ENCODE measurements around the gene KCTD14. TPM values are rescaled to one million over a fixed set of nuclear protein-coding genes. Genes with fewer than 3 reads are reported as not detected.

The KCTD14 gene
- total RNA-seq, 1 experiment from 2014 or later: 12.5 TPM

DNA sequence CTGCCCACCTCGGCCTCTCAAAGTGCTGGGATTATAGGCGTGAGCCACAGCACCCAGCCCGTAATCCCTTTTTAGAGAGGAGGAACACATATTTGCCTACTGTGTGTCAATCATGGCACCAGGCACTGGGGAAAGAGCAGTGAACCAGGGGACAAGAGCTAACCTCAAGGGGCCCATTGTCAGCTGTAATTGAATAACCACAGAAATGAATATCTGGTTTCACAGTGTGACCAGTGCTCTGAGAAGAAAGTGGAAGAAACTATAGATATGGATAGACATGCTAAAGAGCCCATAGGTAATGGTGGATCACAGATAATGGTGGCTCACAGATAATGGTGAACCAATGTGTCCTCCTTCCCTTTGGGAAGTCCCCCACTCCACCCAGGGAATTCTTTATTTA is 8.6 kb upstream of the KCTD14 start:
- Histone ChIP-seq H3K4me1 (ENCODE audit: insufficient read depth, low read length) (no peaks in the 10 kb centered on the region), H2AK5ac (ENCODE audit: insufficient read length, low read length) (no peak overlapping the region), H3K79me2 (ENCODE audit: insufficient read depth, low read length) (no peaks in the 10 kb centered on the region), H2BK5ac (ENCODE audit: insufficient read length, low read length) (no peak overlapping the region), H2BK15ac (ENCODE audit: low read depth, low read length) (no peak overlapping the region), H3K27ac (ENCODE audit: insufficient read length, low read depth, low read length) (no peak overlapping the region), H2BK120ac (ENCODE audit: low read depth, low read length, poor library complexity, severe bottlenecking) (no peak overlapping the region), H4K8ac (replicated peaks; ENCODE audit: insufficient read length, low read depth, low read length) (no peak overlapping the region), H3K27me3 (ENCODE audit: insufficient read depth, low read length) (no peaks in the 10 kb centered on the region), H4K5ac (ENCODE audit: insufficient read length, low read depth, low read length) (no peak overlapping the region), H2BK12ac (ENCODE audit: insufficient read length, low read depth, low read length) (no peak overlapping the region), H3K9ac (ENCODE audit: extremely low read depth, insufficient read length, low read length) (no peak overlapping the region), H2AFZ (ENCODE audit: low read length) (no peak overlapping the region), H3K14ac (ENCODE audit: insufficient read depth, low read length) (no peak overlapping the region), H3K79me1 (ENCODE audit: insufficient read depth, low read depth, low read length, poor library complexity, severe bottlenecking) (no peaks in the 10 kb centered on the region), H3K4me2 (ENCODE audit: insufficient read depth, insufficient read length, low read length) (no peak overlapping the region), H3K9me3 (ENCODE audit: control insufficient read depth, low read depth, low read length) (no peaks in the 10 kb centered on the region), H3K18ac (ENCODE audit: insufficient read length, low read depth, low read length) (no peak overlapping the region), H4K91ac (ENCODE audit: insufficient read length, low read depth, low read length) (no peak overlapping the region), H4K20me1 (ENCODE audit: control insufficient read depth, insufficient read depth, insufficient read length) (no peaks in the 10 kb centered on the region), H3K23ac (ENCODE audit: insufficient read length, low read depth, low read length) (no peak overlapping the region), H3K4ac (ENCODE audit: low read depth, low read length) (no peak overlapping the region), H3K23me2 (ENCODE audit: insufficient read length, low read depth, low read length, poor library complexity, severe bottlenecking) (no peaks in the 10 kb centered on the region), H3K56ac (ENCODE audit: insufficient read length, low read depth, low read length) (no peak overlapping the region), H2BK20ac (ENCODE audit: low read depth, low read length, poor library complexity, severe bottlenecking) (no peak overlapping the region), H3T11ph (ENCODE audit: low read length) (no peak overlapping the region)
- H3K9me3 Mint-ChIP-seq: peaks cover 0 to 5% of the 10 kb centered on the region in 2 experiments; a peak in 2 of 5 replicates
- no peak overlapping the region for H3K4me3 Mint-ChIP-seq
- H3K36me3 Mint-ChIP-seq (ENCODE audit: insufficient read depth in 1 of 3, low read depth in 3 of 3): no peaks in the 10 kb centered on the region
- WGBS (ENCODE audit: extremely low coverage, insufficient read length, low lambda C conversion rate): no CpG with 5 or more reads among the region's 3 CpGs
- DNase-seq: no peak
- H3K4me1 Mint-ChIP-seq: peaks cover 6 to 17% of the 10 kb centered on the region in 2 experiments
- TF ChIP-seq CTCF (conservative IDR thresholded peaks at IDR 0.05): no peak
- no peak overlapping the region for H3K27ac Mint-ChIP-seq
- no peaks in the 10 kb centered on the region for H3K27me3 Mint-ChIP-seq (ENCODE audit: low read depth)
